Naive B cell (primary cell): ENCODE measurements around the gene TPMT. TPM values are rescaled to one million over a fixed set of nuclear protein-coding genes. Genes with fewer than 3 reads are reported as not detected.

ENCODE experiments used
- ATAC-seq, 2 donors: fragments of 150-1000 bp; cut with Tn5 transposase; 2 replicates each; pipeline ENCODE4 v1.10.0; 2021; ENCODE audit warnings: low read depth in 2 of 2, mild to moderate bottlenecking in 2 of 2, moderate library complexity in 2 of 2
- DNase-seq: peaks from one replicate; pipeline ENCODE4 v3.0.0; 2022
- H3K27ac Mint-ChIP-seq, 6 donors: one replicate each; pipeline ENCODE4 v1.8.0; 2020 to 2022; ENCODE audit warnings: mild to moderate bottlenecking in 6 of 6, mixed read lengths in 6 of 6, moderate library complexity in 5 of 6, inconsistent platforms in 2 of 6
- H3K27me3 Mint-ChIP-seq, 3 donors: one replicate each; pipeline ENCODE4 v1.8.0; 2021 to 2022; ENCODE audit warnings: mixed read lengths in 3 of 3, mild to moderate bottlenecking in 1 of 3
- H3K36me3 Mint-ChIP-seq, 2 donors: one replicate each; pipeline ENCODE4 v1.8.0; 2020 to 2022; ENCODE audit warnings: mixed read lengths in 2 of 2, inconsistent platforms in 1 of 2, mild to moderate bottlenecking in 1 of 2
- H3K4me1 Mint-ChIP-seq, 3 donors: one replicate each; pipeline ENCODE4 v1.8.0; 2020 to 2022; ENCODE audit warnings: mixed read lengths in 3 of 3, inconsistent platforms in 1 of 3, mild to moderate bottlenecking in 1 of 3, moderate library complexity in 1 of 3
- H3K4me3 Mint-ChIP-seq, 8 donors: one replicate each; pipeline ENCODE4 v1.8.0; 2020 to 2022; ENCODE audit warnings: mild to moderate bottlenecking in 8 of 8, mixed read lengths in 8 of 8, moderate library complexity in 8 of 8, inconsistent platforms in 2 of 8
- H3K9me3 Mint-ChIP-seq, 7 donors: one replicate each; pipeline ENCODE4 v1.8.0; 2020 to 2022; ENCODE audit warnings: mixed read lengths in 7 of 7, mild to moderate bottlenecking in 5 of 7, inconsistent platforms in 2 of 7, moderate library complexity in 1 of 7
- polyA plus RNA-seq, 6 donors: library from polyadenylated mRNA; unstranded; fragments of 300-500 nt; fragmentation: Illumina TruSeq; gene quantifications; one replicate each; pipeline ENCODE4 v1.2.3, GENCODE V29; 2021; ENCODE audit warnings: low read depth in 6 of 6

TPMT gene
- polyA plus RNA-seq, 6 donors from 2014 or later = 4.8 to 6.9 (median 5.9) TPM

GRCh38 chr6:18096423-18096822, 58.5 kb downstream of the TPMT start:
- ATAC-seq = no peak
- H3K4me1 Mint-ChIP-seq = no peaks in the 10 kb centered on the region
- H3K4me3 Mint-ChIP-seq = no peak overlapping the region
- H3K36me3 Mint-ChIP-seq = peaks cover 0 to 5% of the 10 kb centered on the region in 2 donors
- DNase-seq = no peak
- H3K27ac Mint-ChIP-seq = no peak overlapping the region
- H3K27me3 Mint-ChIP-seq = peaks cover 0 to 13% (median 4%) of the 10 kb centered on the region in 3 donors
- peaks cover 0 to 4% (median 0%) of the 10 kb centered on the region in 7 donors for H3K9me3 Mint-ChIP-seq

GRCh38 chr6:18091382-18091781, 63.5 kb downstream of the TPMT start:
- DNase-seq (no peak), ATAC-seq (no peak)
- peaks cover 0 to 19% (median 4%) of the 10 kb centered on the region in 3 donors for H3K27me3 Mint-ChIP-seq
- no peak overlapping the region for H3K4me3 Mint-ChIP-seq
- H3K4me1 Mint-ChIP-seq = no peaks in the 10 kb centered on the region
- H3K36me3 Mint-ChIP-seq = peaks cover 0 to 4% of the 10 kb centered on the region in 2 donors
- H3K9me3 Mint-ChIP-seq = peaks cover 3 to 22% (median 10%) of the 10 kb centered on the region in 7 donors
- no peak overlapping the region for H3K27ac Mint-ChIP-seq

- no peak overlapping the region for H3K27ac Mint-ChIP-seq
- H3K9me3 Mint-ChIP-seq = peaks cover 3 to 22% (median 10%) of the 10 kb centered on the region in 7 donors
- ATAC-seq (no peak), DNase-seq (no peak)
- H3K4me1 Mint-ChIP-seq = no peaks in the 10 kb centered on the region
- H3K36me3 Mint-ChIP-seq = peaks cover 0 to 6% of the 10 kb centered on the region in 2 donors
- H3K27me3 Mint-ChIP-seq = peaks cover 2 to 20% (median 5%) of the 10 kb centered on the region in 3 donors
- no peak overlapping the region for H3K4me3 Mint-ChIP-seq
Observed at GRCh38 chr6:18090349-18090786, 64.5 kb downstream of the TPMT start.

- DNase-seq (no peak), ATAC-seq (no peak)
- Mint-ChIP-seq H3K4me3 (no peak overlapping the region), H3K27me3 (peaks cover 5 to 20% (median 10%) of the 10 kb centered on the region in 3 donors), H3K36me3 (peaks cover 0 to 11% of the 10 kb centered on the region in 2 donors), H3K27ac (no peak overlapping the region), H3K9me3 (peaks cover 3 to 27% (median 10%) of the 10 kb centered on the region in 7 donors), H3K4me1 (no peaks in the 10 kb centered on the region)
Observed at GRCh38 chr6:18088419-18089296, 66.2 kb downstream of the TPMT start.

GRCh38 chr6:18087396-18088165, 67.3 kb downstream of the TPMT start:
- Mint-ChIP-seq H3K36me3 (peaks cover 0 to 11% of the 10 kb centered on the region in 2 donors), H3K27ac (no peak overlapping the region), H3K9me3 (peaks cover 3 to 27% (median 10%) of the 10 kb centered on the region in 7 donors), H3K27me3 (peaks cover 5 to 20% (median 10%) of the 10 kb centered on the region in 3 donors), H3K4me3 (no peak overlapping the region), H3K4me1 (no peaks in the 10 kb centered on the region)
- ATAC-seq = no peak
- DNase-seq = no peak

GRCh38 chr6:18081025-18081668, 73.7 kb downstream of the TPMT start:
- H3K27ac Mint-ChIP-seq = no peak overlapping the region
- peaks cover 0 to 7% of the 10 kb centered on the region in 2 donors for H3K36me3 Mint-ChIP-seq
- ATAC-seq (no peak), DNase-seq (no peak)
- no peak overlapping the region for H3K4me3 Mint-ChIP-seq
- peaks cover 9 to 18% (median 15%) of the 10 kb centered on the region in 3 donors for H3K27me3 Mint-ChIP-seq
- no peaks in the 10 kb centered on the region for H3K4me1 Mint-ChIP-seq
- H3K9me3 Mint-ChIP-seq = peaks cover 0 to 14% (median 4%) of the 10 kb centered on the region in 7 donors

- ATAC-seq (no peak), DNase-seq (no peak)
- no peak overlapping the region for H3K4me3 Mint-ChIP-seq
- peaks cover 2 to 18% (median 7%) of the 10 kb centered on the region in 7 donors for H3K9me3 Mint-ChIP-seq
- peaks cover 5 to 7% of the 10 kb centered on the region in 2 donors for H3K36me3 Mint-ChIP-seq
- H3K27ac Mint-ChIP-seq = no peak overlapping the region
- peaks cover 9 to 19% (median 18%) of the 10 kb centered on the region in 3 donors for H3K27me3 Mint-ChIP-seq
- H3K4me1 Mint-ChIP-seq = no peaks in the 10 kb centered on the region
Observed at GRCh38 chr6:18080544-18080943, 74.3 kb downstream of the TPMT start.

- ATAC-seq = no peak
- DNase-seq = no peak
Observed at GRCh38 chr6:18078866-18079265, 76.0 kb downstream of the TPMT start.

More at GRCh38 chr6:18078866-18079265, 76.0 kb downstream of the TPMT start:
- Mint-ChIP-seq H3K9me3 (peaks cover 5 to 27% (median 13%) of the 10 kb centered on the region in 7 donors), H3K36me3 (peaks cover 7 to 12% of the 10 kb centered on the region in 2 donors), H3K4me1 (no peaks in the 10 kb centered on the region), H3K27ac (no peak overlapping the region), H3K4me3 (no peak overlapping the region), H3K27me3 (peaks cover 4 to 18% (median 16%) of the 10 kb centered on the region in 3 donors)

Other genes starting within 250 kb of the TPMT start
- 1 to 10 TPM in 2 of 6 donors, under 1 TPM in 3, not detected in 1; 0.21 to 4.3 (median 0.91) TPM for gene KIF13A, start 167.4 kb downstream of the TPMT start, polyA plus RNA-seq
- gene NHLRC1, start 32.4 kb downstream of the TPMT start, polyA plus RNA-seq = 1 to 10 TPM in 5 of 6 donors, under 1 TPM in 1; 0.60 to 4.7 (median 1.7) TPM
- gene KDM1B, start 345 bp upstream of the TPMT start, polyA plus RNA-seq = 10 to 100 TPM in 1 of 6 donors, 1 to 10 TPM in 5; 2.5 to 11.3 (median 6.3) TPM
- 10 to 100 TPM; 32.5 to 61.2 (median 52.2) TPM for gene DEK, start 109.5 kb upstream of the TPMT start, polyA plus RNA-seq
- 10 to 100 TPM in 2 of 6 donors, 1 to 10 TPM in 4; 3.4 to 17.4 (median 8.9) TPM for gene RNF144B, start 232.3 kb upstream of the TPMT start, polyA plus RNA-seq